Inferior parietal cortex (tissue), 1 donor: Measurements from ENCODE around the gene HLA-DQB1.
"Not testable (repeated sequence)": the region's sequence is repeated elsewhere in the genome, so short reads cannot be mapped to it uniquely, and the experiment has no call there.

Source experiments
- DNase-seq: peaks from one replicate; pipeline ENCODE4 v3.0.0-alpha.2; 2016; ENCODE audit errors: extremely low spot score

Gene HLA-DQB1

DNA sequence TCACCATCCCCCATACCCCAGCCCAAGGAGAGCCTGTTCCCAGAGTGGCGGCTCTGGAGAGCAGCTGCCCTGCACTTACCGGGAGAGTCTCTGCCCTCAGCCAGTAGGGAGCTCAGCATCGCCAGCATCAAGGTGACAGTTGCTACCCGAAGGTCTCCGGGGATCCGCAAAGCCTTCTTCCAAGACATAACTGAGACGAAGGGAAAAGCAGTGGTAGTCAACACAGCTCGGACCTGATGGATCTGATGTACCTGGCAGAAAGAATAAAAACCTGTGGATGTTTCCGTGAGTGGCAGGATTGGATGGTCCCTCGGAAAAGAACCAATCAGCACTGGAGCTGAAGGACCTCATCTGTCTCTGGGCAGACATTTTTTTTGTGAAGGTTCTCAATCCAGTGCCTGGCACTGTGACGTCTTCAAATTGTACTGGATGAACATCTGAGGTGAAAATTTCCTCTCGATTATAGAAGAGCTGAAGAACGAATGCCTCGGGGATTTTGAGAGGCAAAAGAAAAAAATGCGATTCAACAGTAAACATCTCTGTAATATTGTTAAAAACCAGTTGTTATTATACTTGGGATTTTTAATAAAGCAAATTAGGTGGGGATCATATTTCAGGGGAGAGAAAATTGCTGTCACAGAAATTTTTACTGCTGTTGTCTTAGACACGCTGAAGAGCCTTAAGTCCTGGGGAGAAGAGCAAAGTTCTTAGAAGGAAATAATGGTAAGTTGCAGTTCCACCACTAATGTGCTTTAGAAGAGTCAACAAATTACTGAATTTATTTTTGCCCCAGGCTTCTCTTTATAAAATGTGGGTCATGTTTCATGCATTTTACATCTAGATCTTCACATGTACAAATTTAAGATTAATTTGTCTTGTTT, at the start of gene HLA-DQB1:
Gene HLA-DQB1 (minus strand): TSS at position 238 of the 881 bp plus-strand sequence. CDS start 50 bp downstream, at position 188.
- peak; percentile 56 for DNase-seq

DNA sequence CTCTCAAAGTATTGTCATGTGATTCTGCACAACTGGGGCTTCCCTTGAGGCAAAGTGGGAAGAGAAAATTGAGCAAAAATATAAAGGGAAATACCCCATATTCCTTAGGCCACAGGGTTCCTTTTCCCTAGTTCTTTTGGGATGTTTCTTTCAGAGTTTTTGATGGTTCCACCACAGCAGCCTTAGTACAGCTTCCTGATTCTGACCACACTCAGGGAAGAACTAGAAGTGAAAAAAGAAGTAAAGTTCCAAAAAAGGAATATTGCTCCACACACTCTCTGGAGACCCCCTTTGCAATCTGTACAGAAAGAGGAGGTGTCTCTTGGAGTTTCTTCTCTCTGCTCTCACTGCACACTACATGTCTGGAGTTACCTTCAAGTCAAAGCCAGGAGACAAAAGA, 46.8 kb upstream of the HLA-DQB1 start:
- DNase-seq, result no peak

DNA sequence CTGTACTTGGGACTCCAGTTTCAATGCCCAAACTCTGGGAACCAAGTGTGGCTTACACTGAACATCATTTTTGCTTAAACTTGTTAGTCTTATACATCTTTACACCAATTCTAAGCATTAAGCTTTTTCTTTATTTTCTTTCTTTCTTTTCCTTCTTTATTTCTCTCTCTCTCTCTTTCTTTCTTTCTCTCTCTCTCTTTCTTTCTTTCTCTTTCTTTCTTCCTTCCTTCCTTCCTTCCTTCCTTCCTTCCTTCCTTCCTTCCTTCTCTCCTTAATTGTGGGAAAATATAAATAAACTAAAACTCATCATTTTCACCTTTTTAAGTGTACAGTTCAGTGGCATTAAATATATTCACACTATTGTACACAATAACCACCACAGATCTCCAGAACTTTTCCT, 43.2 kb upstream of the HLA-DQB1 start:
- DNase-seq, result no peak

DNA sequence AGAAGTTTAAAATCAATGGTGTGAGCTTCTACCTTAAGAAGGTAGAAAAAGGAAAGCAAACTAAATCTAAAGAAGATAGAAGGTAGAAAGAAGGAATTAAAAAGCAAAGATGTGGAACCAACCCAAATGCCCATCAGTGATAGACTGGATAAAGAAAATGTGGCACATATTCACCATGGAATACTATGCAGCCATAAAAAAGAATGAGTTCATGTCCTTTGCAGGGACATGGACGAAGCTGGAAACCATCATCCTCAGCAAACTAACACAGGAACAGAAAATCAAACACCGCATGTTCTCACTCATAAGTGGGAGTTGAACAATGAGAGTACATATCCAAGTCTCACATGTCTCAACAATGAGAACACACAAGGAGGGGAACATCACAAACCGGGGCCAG, 38.7 kb upstream of the HLA-DQB1 start:
- not testable (repeated sequence) for DNase-seq

DNA sequence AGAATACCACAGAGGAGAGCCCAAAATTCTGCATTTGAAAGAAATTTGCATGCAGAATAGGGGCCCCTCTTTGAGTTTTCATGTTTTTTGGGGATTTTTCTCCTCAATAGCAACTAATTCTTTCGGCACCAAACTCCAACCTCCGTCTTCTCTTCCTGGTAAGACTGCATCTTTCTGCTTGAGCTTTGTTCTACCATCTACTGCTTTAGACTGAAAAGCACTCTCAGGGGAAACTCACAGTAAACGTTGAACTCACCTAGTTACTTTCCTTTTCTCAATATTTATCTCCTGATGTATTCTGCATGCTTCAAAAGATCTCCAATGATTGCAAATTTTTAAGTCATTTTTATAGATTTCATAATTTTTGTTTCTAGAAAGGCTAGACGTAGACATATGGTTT, 36.9 kb upstream of the HLA-DQB1 start:
- no peak for DNase-seq

DNA sequence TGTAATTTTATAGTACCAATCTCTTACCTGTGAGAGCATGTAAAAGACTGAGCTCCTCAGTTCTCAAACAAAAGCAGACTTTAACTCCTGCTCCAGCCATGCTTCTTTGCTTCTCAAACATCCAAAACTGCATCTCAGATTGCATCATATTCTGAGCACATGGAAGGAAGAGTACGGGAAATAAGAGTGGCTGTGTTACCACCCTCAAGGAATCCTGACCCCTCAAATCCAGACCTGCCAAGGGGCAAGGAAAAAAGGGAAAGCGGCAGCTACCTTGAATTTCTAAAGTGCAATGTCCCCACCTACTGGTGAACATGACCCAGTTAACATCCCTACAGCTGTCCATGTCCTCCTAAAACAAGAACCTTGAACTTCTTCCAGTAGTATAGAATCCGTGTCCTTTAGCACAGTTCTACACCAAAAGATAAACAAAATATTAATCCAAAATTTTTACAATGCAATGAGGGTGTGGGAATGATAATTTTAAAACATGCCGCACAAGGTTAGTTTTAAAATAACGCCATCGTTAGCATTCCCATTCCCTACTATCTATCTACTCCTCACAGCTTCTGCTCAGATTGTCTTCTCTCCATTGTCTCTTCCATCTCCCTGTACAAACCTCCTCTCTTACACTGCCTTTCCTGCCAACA, 34.1 kb upstream of the HLA-DQB1 start:
- peak; percentile 75 for DNase-seq

DNA sequence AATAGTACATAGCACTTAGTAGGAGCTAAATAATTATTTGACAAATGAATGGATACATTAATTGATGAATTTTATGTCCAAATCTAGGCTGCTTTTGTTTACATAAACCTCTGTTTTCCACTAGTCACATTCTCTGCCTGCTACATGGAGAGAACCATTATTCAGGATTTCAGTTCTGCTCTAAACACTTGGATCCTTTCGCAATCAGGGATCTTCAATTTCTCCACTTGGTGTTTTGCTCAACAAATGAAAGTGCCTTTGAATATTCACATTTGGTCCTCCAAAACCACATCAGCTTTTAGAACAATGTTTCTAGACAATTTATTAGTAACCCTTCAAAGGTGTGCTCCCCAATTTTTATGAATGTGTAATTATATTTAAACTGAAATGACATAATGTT, 30.6 kb upstream of the HLA-DQB1 start:
- no peak for DNase-seq

DNA sequence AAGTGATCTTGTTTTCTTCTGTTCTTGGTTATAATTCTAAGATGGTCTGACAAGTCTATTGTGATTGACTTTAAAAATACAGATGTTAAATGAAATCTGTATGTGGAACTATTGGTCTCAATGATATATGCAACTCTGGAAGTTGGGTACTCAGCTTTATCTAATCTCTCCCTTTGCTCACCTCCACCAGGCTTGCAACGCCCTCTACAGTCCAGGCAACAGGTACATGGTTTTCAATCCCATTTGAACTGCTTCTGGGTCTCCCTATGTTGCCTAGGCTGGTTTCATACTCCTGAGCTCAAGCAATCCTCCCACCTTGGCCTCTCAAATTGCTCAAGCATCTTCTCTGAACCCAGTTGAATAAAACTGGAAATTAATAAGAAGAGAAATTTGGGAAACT, 25.6 kb upstream of the HLA-DQB1 start:
- no peak for DNase-seq

DNA sequence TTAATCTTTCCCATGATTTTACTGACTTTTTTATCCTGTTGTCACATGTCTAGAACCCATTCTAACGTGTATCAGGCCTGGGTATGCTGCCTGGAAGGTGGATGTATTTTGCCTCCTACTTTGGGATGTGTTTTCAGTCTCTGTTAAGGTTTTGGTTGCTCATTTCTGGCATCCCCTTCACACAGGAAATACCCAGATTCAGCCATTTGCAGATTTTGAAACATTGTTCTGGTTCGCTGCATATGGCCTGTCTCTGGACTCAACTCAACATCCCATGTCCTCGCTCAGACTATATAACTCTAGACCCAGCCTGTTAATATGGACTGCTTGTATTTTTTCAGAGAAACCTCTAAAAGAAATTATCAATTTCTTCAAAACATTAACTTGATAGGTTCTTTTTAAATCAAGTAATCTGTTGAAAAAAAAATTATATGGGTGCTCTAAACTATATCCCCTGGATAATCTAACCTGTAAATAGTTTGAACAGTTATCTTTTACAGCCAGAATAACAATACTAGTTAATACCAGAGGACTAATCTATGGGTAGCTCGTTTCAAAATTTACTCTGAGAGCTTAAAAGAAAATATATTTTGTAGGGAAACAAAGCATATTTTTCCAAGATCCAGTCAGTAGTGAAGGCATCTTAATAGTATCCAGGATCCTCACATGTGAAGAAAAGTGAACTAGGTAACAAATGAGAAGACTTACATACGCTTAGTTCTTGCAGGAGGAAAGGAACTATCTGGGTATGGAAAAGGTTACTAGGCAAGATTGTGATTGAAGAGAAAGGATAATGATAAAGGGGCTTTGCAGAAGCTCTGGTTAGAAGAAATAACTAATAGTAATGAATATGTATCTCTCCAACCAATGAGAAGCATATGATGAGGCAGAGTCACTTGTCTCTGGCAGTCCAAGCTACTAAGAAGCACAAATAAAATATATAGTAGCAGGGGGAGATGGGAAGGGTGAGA, 23.4 kb upstream of the HLA-DQB1 start:
- no peak for DNase-seq

DNA sequence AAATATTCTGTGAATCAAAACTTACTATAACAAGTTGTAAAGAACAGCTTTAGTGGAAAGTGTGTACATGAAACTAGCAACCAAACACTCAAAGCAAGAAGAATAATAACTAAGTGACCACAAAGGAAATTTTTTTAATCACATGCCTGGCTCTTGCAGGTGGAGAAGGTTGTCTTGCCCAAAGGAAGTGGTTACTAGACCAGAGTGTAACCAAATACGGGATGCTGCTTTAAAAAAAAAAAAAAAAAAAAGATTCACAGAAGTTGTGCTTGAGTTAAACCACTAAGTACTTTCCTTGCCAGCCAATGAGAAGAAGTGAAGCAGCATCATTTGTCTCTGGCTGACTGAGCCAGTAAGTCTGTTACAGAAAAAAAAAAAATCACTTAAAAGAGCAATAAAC, 19.1 kb upstream of the HLA-DQB1 start:
- no peak for DNase-seq

DNA sequence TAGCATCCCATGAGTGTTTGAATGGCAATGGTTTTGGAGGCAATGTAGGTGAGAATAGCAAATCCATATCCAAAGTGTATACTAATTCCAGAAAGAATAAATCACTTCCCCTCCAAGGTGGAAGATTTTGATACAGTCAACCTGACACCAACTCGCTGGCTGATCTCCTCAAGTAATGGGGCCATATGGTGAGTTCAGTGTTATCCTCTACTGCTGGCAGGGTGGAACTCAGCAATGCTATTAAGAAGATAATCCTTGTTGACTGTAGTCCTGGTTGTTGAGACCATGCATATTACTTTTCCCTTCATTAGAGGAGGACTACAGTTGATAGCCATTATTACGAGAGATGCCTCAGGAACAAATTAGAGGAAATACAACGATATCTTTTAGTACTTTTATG, 17.8 kb upstream of the HLA-DQB1 start:
- no peak for DNase-seq

DNA sequence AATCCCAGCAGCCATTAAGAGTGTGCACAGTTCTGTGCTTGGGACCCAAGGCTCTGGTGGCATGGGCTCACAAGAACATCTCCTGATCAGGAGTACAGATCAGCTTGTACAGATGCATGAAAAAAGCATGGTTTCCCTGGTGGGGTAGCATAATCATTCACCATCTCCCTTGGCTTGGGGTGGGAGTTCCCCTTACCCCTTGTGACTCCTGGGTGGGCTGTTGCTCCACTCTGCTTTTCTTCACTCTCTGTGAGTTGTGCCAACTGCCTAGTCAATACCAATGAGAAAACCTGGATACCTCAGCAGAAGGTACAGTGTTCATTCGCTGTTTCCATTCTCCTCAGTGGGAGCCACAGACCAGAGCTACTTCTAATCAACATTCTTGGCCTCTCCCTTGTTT, 13.6 kb upstream of the HLA-DQB1 start:
- DNase-seq, result no peak

DNA sequence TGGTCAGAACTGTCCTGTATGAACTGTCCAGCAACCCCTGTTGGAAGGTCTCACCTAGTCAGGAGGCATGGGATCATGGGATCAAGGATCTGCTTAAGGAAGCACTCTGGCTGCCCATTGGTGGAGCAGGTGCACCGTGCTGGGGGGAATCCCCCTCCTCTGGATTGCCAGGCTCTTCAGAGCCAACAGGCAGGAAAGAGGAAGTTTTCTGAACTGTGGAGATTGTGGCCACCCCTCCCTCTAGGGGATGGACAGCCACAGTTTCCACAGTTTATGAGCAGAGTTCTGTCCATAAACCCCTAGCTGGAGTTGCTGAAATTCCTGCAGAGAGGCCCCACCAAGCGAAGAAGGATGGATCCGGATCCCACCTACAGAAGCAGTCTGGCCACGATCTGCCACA, 13.0 kb upstream of the HLA-DQB1 start:
- no peak for DNase-seq

DNA sequence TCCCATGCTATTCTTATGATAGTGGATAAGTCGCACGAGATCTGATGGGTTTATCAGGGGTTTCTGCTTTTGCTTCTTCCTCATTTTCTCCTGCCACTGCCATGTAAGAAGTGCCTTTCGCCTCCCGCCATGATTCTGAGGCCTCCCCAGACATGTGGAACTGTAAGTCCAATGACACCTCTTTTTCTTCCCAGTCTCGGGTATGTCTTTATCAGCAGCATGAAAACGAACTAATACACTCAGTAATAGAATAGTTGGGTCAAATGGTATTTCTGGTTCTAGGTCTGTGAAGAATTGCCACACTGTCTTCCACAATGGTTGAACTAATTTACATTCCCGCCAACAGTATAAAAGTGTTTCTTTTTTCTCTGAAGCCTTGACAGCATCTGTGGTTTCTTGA, 7.7 kb upstream of the HLA-DQB1 start:
- not testable (repeated sequence) for DNase-seq

DNA sequence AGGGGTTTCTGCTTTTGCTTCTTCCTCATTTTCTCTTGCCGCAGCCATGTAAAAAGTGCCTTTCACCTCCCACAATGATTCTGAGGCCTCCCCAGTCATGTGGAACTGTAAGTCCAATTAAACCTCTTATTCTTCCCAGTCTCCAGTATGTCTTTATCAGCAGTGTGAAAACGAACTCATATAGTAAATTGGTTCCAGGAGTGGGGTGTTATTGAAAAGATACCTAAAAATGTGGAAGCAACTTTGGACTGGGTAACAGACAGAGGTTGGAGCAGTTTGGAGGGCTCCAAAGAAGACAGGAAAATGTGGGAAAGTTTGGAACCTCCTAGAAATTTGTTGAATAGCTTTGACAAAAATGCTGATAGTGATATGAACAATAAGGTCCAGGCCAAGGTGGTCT, 5.5 kb upstream of the HLA-DQB1 start:
- DNase-seq, result not testable (repeated sequence)

DNA sequence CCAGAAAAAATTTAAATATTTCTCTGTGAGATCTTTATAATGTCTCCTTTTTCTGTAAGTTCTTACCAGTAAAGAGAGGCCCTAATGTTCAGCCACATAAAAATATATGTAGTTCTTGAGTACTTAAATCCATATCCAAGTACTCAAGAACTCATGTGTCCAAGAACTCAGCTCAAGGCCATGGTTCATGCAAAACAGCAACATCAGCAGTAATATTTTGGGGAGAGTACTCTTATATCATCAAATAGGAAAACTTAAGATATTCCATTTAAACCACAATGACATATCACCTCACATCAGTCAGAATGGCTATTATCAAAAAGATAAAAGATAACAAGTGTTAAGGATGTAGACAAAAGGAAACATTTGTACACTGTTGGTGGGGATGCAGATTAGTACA, 3.4 kb upstream of the HLA-DQB1 start:
- DNase-seq, result no peak

DNA sequence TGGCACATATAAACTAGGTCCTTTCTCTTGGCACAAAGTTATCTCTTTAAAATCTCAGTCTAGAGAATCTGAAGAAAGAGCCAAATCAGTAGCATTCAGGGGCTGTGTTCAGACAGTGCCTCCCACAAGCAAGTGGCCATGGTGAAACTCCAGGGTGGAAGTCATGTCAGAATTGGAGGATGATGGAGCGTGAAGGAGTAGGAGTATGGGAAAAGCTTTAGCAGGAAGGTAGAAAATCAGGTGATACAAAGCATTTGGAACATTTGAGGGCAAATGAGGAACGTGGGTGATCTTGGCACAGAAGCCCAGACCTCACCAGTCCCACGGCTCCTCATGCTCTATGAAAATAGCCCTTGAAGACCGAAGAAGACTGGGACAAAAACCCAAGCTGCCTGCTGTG, 2.8 kb upstream of the HLA-DQB1 start:
- no peak for DNase-seq

DNA sequence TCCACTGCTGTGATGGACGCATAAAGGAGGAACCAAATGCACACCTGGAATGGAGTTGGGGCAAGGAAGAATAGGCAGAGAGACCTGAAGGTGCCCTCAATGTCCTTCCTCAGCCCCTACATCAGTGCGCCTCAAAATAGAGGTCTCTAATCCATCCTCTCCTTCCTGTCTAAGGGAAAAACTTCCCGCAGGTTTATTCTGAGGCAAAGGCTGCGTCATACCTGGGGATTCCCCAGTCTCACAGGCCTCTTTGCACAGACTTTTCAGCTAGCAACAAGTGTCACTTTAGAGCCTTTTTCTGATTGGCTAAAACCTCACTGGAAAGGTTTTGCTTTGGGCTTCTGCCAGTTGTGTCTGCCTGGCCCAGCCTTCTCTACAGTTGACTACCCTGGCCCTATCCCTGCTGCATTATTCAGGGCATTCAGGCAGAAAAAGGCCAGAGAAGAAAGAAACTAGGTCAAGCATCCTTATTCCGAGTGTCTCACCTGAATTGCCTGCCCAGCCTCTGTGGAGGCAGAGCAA, 1.8 kb upstream of the HLA-DQB1 start:
- peak; percentile 6 for DNase-seq

DNA sequence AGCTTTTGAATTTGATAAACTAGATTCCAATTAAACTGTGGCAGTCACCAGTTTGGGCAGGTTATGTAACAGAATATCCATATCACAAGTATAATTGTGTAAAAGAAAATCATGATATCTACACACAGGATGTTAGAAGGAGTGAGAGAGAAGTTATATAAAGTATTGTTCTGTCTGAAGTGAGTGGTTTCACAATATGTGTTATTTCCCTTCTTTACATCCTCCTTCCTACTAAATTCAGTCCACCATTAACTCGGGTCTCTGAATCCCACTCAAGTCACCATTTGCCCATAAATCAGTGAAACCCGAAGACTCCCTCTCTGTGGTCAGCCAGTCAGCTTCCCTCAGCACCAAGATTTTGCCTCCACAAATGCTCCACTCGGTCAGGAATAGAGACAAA, 796 bp downstream of the HLA-DQB1 start:
- peak; percentile 1 for DNase-seq

DNA sequence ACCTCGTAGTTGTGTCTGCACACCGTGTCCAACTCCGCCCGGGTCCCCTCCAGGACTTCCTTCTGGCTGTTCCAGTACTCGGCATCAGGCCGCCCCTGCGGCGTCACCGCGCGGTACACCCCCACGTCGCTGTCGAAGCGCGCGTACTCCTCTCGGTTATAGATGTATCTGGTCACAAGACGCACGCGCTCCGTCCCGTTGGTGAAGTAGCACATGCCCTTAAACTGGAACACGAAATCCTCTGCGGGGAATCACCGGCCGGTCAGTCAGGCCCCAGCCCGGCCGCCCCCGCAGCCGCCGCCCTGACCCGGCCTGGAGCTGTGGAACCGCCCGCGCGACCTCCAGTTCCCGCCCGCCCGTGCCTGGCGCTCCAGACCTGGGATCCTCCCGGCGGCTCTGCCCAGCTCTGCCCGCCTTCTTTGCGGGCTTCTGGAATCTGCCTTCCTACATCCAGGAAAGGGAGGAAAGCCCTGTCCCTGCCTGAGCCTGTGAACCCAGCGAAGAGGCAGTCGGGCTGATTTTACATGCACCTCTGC, 1.6 kb downstream of the HLA-DQB1 start:
- no peak for DNase-seq

DNA sequence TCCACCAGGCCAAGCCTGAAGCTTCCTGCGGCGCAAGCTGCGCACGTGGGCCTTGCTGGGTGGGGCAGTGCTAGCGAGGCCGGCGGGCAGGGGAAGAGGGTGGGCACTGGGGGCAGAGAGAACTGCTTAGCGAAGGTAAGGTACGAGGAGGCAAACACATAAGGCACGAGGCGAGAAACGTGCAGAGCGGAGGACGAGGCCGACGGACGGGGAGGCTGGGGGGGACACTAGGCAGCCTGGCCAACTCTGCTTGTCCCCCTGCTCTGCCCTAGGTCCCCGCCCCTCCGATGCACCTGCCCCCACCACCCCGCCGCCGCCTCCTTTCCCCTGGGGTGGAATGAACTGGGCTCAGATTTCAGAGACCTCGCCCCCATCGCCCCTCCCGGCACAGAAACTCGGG, 2.1 kb downstream of the HLA-DQB1 start:
- DNase-seq, result no peak

DNA sequence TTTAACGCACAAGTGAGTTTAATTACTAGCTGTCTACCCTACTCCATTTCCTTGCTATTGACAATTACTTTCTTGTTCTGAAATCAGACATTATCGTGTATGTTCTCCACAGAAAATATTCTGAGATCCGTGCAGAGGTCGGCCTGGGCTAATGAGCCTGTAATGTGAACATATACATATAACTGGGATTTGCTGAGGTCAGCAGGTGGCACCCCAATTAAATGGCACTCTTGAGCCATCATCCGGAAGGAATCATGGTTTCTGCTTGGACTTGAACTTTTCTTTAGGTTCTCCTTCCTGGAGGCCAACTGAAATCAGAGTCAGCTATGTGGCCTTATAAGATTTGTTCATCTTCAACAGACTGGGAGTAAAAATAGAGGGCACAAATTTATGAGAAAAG, 3.6 kb downstream of the HLA-DQB1 start:
- no peak for DNase-seq
